ENCODE data around the gene HLA-DQA1.

The HLA-DQA1 gene

GRCh38 chr6:32642720-32643106 is 5.5 kb downstream of the HLA-DQA1 start:
- TF ChIP-seq ISL1 (CRISPR knock-in tag; IDR thresholded peaks at IDR 0.05) (no peak), SNAI2 (CRISPR knock-in tag; IDR thresholded peaks at IDR 0.05) (no peak), ZNF70 (CRISPR knock-in tag; IDR thresholded peaks at IDR 0.05) (no peak), PATZ1 (CRISPR knock-in tag; IDR thresholded peaks at IDR 0.05; ENCODE audit: borderline replicate concordance) (no peak), ZNF8 (CRISPR knock-in tag; IDR thresholded peaks at IDR 0.05) (no peak), ZNF565 (CRISPR knock-in tag; conservative IDR thresholded peaks at IDR 0.05; ENCODE audit: low read depth) (no peak), CSRNP3 (CRISPR knock-in tag; IDR thresholded peaks at IDR 0.05) (no peak), ZFP3 (CRISPR knock-in tag; IDR thresholded peaks at IDR 0.05) (no peak), RARB (CRISPR knock-in tag; IDR thresholded peaks at IDR 0.05) (no peak)
- ATAC-seq: no peak

GRCh38 chr6:32643904-32644303 is 6.7 kb downstream of the HLA-DQA1 start:
- no peak for ATAC-seq
- TF ChIP-seq ZFP30 (CRISPR knock-in tag; IDR thresholded peaks at IDR 0.05): no peak
- TF ChIP-seq ZNF8 (CRISPR knock-in tag; IDR thresholded peaks at IDR 0.05): no peak
- TF ChIP-seq ZFP3 (CRISPR knock-in tag; IDR thresholded peaks at IDR 0.05): no peak
- no peak for TF ChIP-seq ESRRG (CRISPR knock-in tag; IDR thresholded peaks at IDR 0.05)
- TF ChIP-seq ZC3H10 (CRISPR knock-in tag; IDR thresholded peaks at IDR 0.05): no peak
- TF ChIP-seq TOX (CRISPR knock-in tag; IDR thresholded peaks at IDR 0.05; ENCODE audit: borderline replicate concordance): no peak
- no peak for TF ChIP-seq TSHZ2 (CRISPR knock-in tag; IDR thresholded peaks at IDR 0.05)
- no peak for TF ChIP-seq POU6F1 (CRISPR knock-in tag; IDR thresholded peaks at IDR 0.05; ENCODE audit: borderline replicate concordance, low read depth)
- no peak for TF ChIP-seq ZNF565 (CRISPR knock-in tag; conservative IDR thresholded peaks at IDR 0.05; ENCODE audit: low read depth)
- TF ChIP-seq BACH2 (CRISPR knock-in tag; IDR thresholded peaks at IDR 0.05; ENCODE audit: borderline replicate concordance): no peak
- no peak for TF ChIP-seq GLIS3 (CRISPR knock-in tag; IDR thresholded peaks at IDR 0.05)
- no peak for TF ChIP-seq CSDC2 (CRISPR knock-in tag; IDR thresholded peaks at IDR 0.05)

GRCh38 chr6:32645047-32645703 is 8.0 kb downstream of the HLA-DQA1 start:
- no peak for TF ChIP-seq PATZ1 (CRISPR knock-in tag; IDR thresholded peaks at IDR 0.05; ENCODE audit: borderline replicate concordance)
- no peak for TF ChIP-seq ARNTL (CRISPR knock-in tag; IDR thresholded peaks at IDR 0.05; ENCODE audit: borderline replicate concordance, low read depth)
- ATAC-seq: no peak

All from SK-N-SH treated with all-trans-retinoic acid at 6 μM for 48 hours (cell line).